Activated T-helper 1 cell treated with anti-CD3 and anti-CD28 coated beads, Interleukin-2, amount 50 U/mL, for 16 hours (primary cell): ENCODE results near the gene SEZ6.
A peak's percentile ranks its signal among the peaks of the same experiment; 100 is the strongest.

Experiments used
- DNase-seq, 2 donors: peaks; one replicate each; pipeline ENCODE4 v3.0.0-alpha.2; 2020; ENCODE audit warnings: low read depth in 1 of 2, low spot score in 1 of 2

Gene SEZ6

GRCh38 chr17:29005936-29006511 is at the start of gene SEZ6:
Gene SEZ6, minus strand, starts transcription at chr17:29006033. Its CDS starts 164 bp downstream, at chr17:29005869.
- peak; percentile 17 to 35 for DNase-seq

GRCh38 chr17:29054835-29055234 is 49.0 kb upstream of the SEZ6 start:
- DNase-seq: no peak

- DNase-seq: no peak
These were observed 45.9 kb upstream of the SEZ6 start for GRCh38 chr17:29051731-29052130.

GRCh38 chr17:29051194-29051593 is 45.4 kb upstream of the SEZ6 start:
- DNase-seq: no peak

- no peak for DNase-seq
These were observed 44.3 kb upstream of the SEZ6 start for GRCh38 chr17:29050176-29050575.

GRCh38 chr17:29049541-29050145 is 43.8 kb upstream of the SEZ6 start:
- DNase-seq: no peak

- no peak for DNase-seq
These were observed 42.9 kb upstream of the SEZ6 start for GRCh38 chr17:29048440-29049368.

- DNase-seq: no peak
These were observed 40.6 kb upstream of the SEZ6 start for GRCh38 chr17:29046473-29046839.

GRCh38 chr17:29045734-29046472 is 40.1 kb upstream of the SEZ6 start:
- DNase-seq: no peak

- DNase-seq: no peak
These were observed 39.2 kb upstream of the SEZ6 start for GRCh38 chr17:29045026-29045425.

- no peak for DNase-seq
These were observed 37.8 kb upstream of the SEZ6 start for GRCh38 chr17:29043539-29044145.

- DNase-seq: no peak
These were observed 37.1 kb upstream of the SEZ6 start, which contains the start of gene PIPOX for GRCh38 chr17:29042679-29043538. Gene PIPOX, plus strand, starts transcription at chr17:29043141. Its CDS starts 85 bp downstream, at chr17:29043226.

GRCh38 chr17:29042026-29042678 is 36.3 kb upstream of the SEZ6 start:
- DNase-seq: no peak

GRCh38 chr17:29041571-29041970 is 35.7 kb upstream of the SEZ6 start:
- no peak for DNase-seq

GRCh38 chr17:29041091-29041490 is 35.3 kb upstream of the SEZ6 start:
- no peak for DNase-seq

GRCh38 chr17:29039764-29040598 is 34.1 kb upstream of the SEZ6 start:
- DNase-seq: no peak

GRCh38 chr17:29038085-29038795 is 32.4 kb upstream of the SEZ6 start:
- no peak for DNase-seq

- DNase-seq: no peak
These were observed 31.9 kb upstream of the SEZ6 start for GRCh38 chr17:29037739-29038084.
